HG03575 (cell line): ENCODE results near the gene ZNF585A.
"Not testable (repeated sequence)": the region's sequence is repeated elsewhere in the genome, so short reads cannot be mapped to it uniquely, and the experiment has no call there.

ENCODE experiments used
- ATAC-seq: cut with Tn5 transposase; IDR thresholded peaks from one replicate; pipeline ENCODE4 v1.9.1; 2021; ENCODE audit not compliant: unreplicated experiment, insufficient number of reproducible peaks, low FRiP score; ENCODE audit errors: extremely low read depth

ZNF585A gene

DNA sequence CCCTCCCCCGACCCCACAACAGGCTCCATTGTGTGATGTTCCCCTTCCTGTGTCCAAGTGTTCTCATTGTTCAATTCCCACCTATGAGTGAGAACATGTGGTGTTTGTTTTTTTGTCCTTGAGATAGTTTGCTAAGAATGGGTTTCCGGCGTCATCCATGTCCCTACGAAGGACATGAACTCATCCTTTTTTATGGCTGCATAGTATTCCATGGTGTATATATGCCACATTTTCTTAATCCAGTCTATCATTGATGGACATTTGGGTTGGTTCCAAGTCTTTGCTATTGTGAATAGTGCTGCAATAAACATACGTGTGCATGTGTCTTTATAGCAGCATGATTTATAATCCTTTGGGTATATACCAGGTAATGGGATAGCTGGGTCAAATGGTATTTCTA is 68.4 kb downstream of the ZNF585A start:
- not testable (repeated sequence) for ATAC-seq

DNA sequence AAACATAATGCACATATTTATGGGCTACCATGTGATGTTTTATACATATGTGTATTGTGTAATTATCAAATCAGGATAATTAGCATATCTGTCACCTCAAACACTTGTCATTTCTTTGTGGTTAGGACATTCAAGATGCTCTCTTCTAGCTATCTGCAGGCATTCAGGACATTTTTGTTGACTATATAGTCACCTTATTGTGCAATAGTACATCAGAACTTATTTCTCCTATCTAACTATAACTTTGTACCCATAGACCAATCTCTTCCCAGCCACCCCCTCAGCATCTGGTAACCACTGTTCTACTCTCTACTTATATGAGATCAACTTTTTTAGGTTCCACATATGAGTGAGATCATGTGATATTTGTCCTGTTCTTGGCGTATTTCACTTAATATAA is 73.9 kb downstream of the ZNF585A start:
- no peak for ATAC-seq

GRCh38 chr19:37095859-37096258 is 76.6 kb downstream of the ZNF585A start:
- ATAC-seq = no peak
